GM19397 (cell line): Measurements from ENCODE around the gene GLRX.

Experiments used
- ATAC-seq: cut with Tn5 transposase; IDR thresholded peaks from one replicate; pipeline ENCODE4 v1.9.1; 2021; ENCODE audit warnings: mild to moderate bottlenecking, moderate library complexity; ENCODE audit not compliant: unreplicated experiment

The GLRX gene

DNA sequence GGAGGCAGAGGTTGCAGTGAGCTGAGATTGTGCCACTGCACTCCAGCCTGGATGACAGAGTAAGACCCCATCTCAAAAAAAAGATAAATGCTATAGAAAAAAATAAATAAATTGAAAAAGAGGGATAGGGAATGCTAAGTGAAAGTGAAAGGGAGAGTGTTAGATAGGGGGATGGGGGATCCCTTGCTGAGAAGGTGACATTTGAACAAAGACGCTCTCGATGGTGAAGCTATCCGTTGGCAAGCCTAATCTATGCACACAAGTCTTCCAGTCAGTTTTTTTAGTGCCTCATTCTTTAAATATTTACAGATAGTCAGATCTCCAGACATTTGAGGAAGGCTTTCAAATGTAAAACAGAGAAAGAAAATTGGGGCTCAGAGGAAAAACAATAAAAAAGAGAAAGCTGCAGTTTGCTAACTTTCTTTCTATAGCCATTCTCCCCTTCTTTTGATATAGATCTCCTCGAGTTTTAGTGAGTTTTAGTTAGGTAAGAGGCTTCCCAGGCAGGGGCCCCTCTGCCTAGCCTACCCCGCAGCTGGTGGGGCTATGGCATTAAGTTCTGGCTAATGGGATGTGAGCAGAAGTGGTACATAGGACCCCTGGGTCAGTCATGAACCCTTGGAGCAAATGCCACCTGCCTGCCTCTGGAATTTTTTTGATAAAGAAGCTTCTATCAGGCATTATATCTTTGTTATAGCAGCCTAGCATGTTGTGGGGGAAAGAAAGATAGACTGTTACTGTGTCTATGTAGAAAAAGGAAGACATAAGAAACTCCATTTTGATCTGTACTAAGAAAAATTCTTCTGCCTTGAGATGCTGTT, 12.0 kb downstream of the GLRX start:
- ATAC-seq: no peak

DNA sequence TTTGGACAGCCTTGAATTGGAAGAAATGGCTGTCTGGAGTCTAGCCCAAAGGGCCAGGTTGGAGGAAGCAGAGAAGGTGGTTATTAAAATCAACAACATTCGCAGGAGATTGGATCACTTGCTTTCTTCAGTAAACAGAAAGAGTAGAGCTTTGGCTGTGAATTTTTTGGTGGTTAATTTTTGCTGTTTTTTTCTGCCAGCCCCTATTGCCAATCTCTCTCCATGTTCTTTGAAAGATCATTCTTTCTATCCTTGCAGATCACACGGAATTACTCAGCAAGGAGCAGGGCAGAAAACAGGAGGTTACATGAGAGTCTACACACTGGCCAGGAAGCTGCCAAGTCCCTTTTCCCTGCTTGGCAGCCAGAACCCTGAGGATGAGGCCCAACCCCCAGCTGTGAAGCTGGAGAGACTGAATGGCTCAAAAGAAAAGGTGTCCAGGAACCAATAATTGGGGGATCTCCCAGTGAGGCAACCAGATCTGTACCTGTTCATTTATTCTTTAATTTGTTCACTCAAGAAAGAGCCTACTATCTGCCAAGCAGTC, 13.0 kb downstream of the GLRX start:
- ATAC-seq: no peak

DNA sequence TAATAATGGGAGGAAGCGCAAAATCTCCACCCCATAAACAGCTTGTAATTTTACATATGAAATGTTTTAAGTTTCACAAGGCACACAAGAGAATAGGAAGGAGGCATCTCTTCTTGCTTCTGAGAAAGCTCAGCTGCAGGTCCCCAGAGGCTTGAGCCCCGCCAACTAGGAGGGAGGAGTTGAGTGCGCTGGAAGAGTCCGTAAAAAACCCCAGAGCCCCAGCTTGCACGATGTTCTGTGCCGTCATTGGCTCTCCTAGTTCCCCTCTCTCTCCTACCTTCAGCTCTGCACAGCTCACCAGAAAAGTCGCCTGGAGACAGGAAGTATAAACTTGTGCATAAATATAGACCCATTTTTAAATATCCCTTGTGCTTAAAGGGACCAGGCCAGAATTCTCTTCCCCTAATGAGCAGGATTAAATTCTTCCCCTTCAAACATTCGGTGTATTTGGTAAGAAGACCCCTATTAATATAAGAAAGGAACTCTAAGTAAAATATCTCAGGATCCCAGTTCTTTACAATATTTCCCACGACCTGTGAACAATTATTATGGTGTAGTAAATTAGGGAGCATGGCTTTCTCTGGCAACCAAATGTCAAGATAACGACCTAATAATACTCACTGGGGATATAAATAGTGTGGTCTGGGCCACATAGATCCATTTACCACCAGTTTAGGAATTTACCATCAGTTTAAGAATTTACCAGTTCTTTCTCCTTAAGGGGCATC, 13.7 kb downstream of the GLRX start:
- ATAC-seq: peak; percentile 99

DNA sequence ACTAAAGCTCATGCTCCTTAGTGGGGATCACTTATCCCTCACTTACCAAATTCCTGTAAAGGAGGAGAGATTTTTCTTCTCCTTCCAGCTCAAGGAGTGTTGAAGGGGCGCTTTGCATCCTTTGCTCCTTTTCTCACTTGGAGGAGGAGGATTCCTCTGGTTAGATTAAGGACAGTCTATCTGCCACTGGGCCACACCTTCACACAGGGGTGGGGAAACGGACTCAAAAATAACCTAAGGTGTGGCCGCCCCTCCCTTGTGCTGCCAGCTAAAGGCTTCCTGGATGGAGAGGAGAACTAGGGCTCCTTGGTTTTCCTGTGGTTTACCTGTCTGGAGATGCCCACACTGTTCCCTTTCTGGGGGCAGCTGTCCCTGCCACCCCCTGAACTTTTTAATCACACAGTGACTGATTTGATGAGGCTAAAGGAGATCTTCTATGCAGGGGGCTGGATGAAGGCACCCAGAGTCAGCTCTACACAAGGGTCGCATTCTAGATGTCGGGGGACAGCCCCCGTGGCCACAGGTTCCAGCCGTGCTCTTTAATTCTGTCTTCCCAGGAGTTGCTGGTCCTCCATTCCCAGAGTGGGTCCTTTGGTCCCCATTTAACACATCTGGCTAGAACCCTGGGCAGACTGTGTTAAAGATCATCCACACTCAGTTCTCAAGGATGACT, 14.4 kb downstream of the GLRX start:
- ATAC-seq: peak; percentile 0

DNA sequence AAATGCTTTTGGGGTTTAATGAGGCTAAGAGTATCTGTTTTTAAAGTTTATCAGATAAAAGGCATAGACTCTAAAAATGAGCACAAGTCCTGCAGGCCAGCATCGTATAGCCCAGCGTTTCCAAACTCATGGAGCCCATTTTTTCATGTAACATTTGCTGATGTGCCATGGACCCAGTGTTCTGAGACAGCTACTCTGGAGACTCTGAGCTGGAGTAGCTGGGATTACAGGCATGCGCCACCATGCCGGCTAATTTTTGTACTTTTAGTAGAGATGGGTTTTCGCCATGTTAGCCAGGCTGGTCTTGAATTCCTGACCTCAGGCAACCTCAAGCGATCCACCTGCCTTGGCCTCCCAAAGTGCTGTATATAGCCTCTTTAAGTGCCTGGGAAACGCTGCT, 15.8 kb downstream of the GLRX start:
- no peak for ATAC-seq

DNA sequence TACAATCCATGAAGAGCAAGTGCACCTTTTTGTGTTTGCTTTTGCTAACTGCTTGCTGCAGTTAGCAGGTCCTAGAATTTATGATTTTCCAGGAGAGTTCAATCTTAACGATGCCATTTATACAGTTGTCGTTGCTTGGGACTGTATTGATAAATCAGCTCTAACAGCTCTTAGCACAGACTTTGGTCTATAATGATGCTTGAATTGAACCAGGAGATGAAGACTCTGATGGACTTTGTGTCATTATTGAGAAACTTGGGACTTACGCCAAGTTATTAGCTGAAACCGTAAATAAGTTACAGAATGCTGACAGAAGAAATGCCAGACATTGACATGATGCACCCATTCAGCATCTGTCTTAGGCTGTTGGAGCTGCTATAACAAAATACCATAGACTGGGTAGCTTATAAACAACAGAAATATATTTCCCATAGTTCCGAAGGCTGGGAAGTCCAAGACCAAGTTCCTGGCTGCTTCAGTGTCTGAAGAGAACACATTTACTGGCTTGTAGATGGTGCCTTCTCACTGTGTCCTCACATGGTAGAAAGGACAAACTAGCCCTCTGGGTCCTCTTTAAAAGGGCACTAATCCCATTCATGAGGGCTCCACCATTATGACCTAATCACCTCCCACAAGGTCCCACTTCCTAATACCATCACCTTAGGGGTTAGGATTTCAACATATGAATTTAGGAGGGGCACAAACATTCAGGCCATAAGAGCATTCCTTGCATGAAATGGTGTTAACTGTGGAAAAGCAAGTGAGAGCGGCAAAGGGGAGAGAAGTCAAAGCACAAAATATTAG, 17.6 kb downstream of the GLRX start:
- no peak for ATAC-seq

DNA sequence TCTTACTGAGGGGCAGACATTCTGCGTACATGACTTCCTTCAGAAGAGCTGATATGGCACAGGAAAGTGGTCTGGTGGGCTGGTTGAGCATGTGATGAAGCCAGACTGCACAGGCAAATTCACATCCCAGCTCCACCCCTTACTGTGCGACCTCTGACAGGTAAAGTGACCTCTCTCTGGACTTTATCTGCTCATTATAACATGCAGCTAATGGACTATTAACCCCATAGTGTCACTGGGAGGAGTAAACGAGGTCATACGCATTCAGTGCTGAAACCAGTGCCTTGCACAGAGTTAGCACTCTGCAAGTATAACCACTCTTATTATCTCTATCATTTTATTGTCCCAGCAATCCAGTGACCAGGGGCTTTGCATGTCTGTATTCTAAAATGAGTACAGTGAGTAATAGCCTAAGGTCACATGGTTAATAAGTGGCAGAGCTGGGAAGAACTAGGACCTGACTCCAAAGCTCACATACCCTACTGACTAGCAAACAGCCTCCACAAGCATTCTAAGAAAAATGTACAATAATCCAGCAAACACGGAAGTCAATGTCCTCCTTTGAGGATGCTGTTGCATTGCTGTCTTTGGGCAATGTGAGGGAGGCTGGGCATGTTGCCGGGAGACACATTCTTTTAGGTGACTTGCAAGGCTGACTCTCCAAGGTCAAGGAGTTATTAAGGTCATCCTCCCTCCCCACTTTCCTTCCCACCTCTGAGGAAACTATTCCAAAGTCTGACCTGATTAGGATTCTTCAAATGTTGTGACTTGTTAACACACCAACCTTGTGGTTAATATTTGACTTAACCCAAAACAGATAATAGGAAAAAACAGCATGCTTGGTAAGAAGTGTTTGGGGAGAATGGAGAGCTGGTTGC, 19.0 kb downstream of the GLRX start:
- ATAC-seq: no peak

DNA sequence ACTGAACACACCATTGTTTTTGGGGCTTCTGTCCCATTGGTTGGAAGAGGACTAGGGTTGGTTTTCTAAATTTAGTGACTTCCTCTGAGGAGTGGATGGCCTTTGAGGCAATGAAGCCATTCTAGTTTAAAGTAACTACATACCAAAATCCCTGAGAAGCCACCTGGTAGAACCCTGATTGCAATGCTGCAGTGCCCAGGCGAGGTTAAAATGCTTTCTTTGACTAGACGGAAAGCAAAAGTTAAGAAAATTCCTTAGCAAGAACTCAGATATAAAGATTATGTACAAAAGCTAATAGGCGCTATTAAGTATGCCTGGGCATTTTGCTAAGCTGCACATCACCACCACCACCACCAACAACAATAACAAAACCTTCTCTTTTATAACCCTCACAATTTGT, 20.6 kb downstream of the GLRX start:
- no peak for ATAC-seq

DNA sequence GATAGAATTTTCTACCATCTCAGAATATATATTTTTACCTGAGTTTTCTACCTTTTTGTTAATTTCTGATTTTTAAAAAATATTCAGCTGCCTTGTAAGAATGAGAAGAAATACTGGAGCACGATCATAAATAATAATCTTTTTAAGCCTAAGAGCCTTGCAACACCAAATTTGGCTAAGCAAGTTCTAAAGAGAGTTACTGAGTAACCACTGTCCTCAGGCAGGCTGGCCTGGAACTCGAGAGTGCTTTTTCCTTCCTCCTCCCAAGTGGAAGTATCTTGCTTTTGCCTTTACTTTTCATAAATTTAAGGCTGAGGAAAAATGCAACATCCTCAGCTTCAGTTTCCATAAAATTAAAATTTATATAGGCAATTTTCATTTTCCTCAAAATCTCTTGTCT, 21.0 kb downstream of the GLRX start:
- ATAC-seq: no peak

DNA sequence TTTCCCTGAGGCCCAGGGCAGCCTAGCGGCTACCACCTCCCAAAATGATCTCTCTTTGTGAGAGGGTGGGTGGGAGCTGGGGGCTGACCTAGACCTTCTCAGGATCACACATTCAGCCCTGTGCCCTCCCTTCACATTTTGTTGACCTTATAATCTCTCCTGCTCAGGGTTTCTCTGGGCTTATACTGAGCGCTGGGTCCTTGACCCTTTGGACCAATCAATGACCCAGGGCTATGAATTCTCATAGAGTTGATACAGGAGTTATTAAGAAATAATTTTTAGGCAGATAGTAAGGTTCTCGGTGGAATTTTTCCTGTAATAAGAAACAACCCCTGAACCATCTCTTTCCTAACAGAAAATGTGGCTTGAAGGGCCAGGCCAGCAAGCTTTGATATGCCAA, 22.0 kb downstream of the GLRX start:
- no peak for ATAC-seq

DNA sequence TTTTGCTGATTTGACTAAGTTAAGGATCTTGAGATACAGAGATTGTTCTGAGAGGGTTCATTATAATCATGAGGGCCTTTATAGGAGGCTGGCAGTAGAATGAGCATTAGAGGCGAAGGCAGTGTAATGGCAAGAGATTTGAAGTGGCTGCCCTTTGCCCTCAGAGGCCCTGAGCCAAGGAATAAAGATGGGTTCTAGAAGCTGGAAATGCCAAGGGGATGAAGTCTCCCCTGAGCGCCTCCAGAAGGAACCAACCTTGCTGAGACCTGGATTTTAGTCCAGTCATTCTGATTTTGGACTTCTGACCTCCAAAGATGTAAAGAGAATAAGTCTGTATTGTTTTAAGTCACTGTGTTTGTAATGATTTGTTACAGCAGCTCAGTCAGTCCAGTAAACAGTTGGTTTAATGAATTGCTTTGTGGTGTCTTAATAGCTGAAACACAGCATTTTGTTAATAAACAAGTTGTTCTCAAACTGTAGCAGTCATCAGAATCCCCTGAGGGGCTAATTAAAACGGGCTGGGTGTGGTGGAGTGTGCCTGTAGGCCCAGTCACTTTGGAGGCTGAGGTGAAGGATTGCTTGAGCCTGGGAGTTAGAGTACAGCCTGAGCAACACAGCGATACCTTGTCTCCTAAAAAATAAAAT, 23.2 kb downstream of the GLRX start:
- ATAC-seq: no peak

DNA sequence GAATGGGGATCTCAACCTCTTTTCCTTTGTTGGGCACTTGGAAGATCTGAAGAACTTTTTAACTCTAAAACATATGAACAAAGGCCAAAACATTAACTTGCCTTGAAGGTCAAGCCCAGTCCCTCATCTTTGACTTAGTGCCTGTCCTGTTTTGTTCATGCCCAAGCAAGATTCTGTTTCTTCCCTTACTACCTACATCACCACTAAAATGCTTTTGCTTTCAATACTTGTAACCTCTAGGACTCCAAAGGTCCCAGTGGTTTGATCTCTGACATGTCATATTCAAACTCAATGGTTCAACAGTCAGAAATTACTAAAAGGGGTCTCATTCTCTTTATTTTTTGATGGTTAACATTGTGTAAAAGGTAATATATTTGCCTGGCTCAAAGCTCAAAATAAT, 24.0 kb downstream of the GLRX start:
- ATAC-seq: no peak

DNA sequence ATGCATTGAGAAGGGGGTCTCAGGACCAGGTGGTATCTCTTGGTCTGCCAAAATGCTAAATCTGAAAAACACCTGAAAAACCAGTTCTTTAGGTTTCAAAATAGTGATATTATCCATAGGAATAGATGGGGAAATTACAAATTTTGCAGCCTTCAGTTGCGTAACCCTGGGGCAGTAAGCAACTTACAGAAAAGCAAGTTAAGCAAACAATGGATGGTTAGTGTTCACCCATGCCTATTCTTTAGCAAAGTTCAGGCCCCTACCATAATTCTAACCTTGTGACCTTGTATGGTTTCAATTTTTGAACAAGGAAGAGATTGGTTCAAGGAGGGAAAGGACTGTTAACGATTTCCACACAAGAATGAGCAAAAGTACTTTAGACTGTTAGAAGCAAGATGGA, 24.5 kb downstream of the GLRX start:
- no peak for ATAC-seq

DNA sequence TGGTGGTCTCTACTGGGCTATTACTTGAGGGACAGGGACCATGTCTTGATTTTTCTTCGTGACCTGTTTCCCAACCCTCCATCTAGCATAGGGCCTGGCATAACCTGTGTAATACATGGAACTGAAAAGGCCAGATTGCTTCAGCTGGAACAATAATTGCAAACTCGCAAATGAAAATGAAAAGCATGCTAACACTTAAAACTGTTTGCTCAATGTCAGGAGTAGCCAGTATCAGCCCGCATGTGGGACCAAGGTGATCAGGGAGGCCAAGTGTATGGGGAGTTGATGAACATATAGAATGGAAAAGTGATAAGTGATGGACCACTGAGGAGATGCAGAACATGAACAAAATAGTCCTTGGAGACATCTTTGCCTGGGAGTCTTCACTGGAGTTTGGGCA, 25.2 kb downstream of the GLRX start:
- ATAC-seq: no peak

DNA sequence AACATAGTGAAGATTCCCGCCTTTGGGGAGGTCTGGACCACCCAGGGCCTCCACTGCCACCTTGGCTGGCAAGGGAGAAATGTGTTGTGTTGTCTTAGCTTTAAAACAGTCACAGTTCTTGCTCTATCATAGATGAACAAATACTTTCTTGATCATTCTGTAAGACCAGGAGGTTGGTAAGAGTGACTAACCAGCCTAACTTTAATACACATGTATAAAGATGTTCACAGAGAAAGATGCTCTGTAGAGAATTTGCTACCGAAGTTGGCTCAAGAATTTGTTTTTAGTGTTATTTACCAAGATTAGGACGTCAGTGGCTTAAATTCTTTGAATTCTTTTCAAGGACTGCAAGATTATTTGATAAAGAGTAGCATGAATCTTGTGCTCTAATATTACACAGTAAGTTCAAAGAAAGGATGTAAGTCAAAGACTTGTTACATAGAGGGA, 28.4 kb downstream of the GLRX start:
- no peak for ATAC-seq

DNA sequence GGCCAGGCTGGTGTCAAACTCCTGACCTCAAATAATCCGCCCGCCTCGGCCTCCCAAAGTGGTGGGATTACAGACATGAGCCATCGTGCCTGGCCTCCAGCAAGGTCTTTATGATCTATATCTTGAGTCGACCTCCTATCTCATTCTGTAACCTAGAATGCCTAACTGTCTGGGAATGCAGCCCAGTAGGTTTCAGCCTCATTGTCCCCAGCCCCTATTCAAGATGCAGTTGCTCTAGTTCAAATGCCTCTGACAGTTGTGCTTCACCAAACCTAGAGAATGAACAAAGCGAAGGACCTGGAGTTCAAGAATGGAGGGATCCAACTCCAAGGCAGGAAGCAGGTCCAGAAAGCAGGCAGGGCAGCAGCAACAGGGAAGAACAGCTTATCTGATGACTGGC, 30.8 kb downstream of the GLRX start:
- no peak for ATAC-seq

DNA sequence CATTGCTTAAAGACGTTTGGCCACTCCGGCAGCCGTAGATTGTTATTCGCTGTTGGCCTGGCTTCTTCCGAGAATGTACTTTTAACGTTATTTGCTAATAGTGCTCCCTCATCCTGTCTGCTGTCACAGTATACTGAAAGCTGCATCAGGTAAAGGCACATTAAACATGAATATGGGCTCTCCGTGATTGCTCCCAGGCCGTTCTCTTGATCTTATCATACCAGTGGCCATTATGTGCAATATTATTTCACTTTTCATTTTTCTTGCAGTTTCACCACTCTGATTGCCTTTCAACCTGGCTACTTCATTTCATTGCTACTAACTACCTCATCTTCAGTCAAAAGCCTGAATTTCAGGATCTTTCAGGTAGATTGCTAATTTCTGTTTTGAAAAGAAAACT, 34.0 kb downstream of the GLRX start:
- no peak for ATAC-seq

DNA sequence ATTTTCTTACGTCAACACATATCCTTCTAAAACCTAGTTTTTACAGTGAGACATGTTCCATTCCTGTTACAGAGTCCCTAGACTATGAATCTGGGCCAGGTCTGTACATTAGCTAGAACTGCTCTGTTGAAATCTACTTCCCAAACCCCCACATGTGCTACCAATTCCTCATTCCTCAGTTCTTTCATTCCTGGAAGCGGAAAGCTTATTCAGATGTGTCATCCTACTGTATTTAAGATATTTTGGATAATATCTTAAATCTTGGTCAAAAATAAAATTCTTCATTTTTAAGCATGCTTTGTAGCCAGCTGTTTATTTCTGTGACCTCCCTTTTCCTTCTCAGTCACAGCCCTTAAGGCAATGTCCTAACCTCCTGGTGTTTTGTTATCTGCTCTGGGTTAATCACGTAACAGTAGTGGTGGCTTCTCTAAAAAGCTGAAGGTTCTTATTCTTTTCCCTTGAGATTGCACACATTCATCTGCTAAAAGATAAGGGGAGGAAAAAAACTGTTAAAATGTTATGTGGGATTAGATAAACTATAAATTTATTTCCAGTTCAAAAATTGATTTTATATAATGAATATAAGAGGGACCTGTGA, 35.6 kb downstream of the GLRX start:
- ATAC-seq: no peak
